ENCODE data around the gene GRAMD1B.
"Not testable (repeated sequence)": the region's sequence is repeated elsewhere in the genome, so short reads cannot be mapped to it uniquely, and the experiment has no call there.

The GRAMD1B gene

DNA sequence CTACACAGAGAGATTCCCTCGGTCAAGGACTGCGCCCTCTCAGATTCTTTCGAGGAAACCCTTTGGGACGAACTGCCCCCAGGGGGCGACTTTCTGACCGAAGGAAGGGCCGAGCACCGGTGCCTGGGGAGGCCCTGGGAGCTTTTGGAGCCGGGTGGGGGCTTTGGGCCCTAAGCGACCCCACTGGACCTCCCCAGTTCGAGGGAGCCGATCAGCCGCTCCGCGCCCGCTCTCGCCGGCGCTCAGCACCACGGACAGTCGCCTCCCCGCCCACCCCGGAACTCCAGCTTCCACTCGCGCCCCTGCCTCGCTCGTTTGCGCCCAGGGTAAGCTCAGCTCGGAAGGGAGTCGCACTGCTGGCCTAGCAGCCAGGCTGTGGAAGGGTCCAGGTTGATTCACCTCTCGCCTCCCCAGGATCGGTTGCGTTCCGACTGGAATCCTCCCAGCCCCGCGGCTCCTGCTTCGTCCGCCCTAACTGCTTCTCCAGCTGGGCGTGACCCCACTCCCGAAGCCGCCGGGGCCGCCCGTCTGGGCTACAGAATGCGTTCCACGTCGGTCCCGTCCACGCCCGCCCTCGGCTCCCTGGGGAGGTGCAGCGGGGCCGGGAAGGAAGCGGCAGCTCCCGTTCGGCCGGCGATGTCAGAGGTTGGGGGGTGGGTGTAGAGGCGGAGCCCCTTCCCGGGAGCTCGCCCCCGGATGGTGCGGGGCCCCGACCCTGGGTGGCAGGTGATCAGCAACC is 223.9 kb downstream of the GRAMD1B start:
- peak; percentile 66 to 80 for DNase-seq

GRCh38 chr11:123654566-123655081 is 224.6 kb downstream of the GRAMD1B start, which contains the start of gene SCN3B:
Gene SCN3B, minus strand, starts transcription at chr11:123654624. Its CDS starts 823 bp downstream, at chr11:123653801.
- DNase-seq, result peak; percentile 79 to 91

GRCh38 chr11:123659311-123659710 is 229.2 kb downstream of the GRAMD1B start:
- no peak for DNase-seq

- DNase-seq, result not testable (repeated sequence)
These were observed 229.9 kb downstream of the GRAMD1B start for GRCh38 chr11:123659965-123660364.

DNA sequence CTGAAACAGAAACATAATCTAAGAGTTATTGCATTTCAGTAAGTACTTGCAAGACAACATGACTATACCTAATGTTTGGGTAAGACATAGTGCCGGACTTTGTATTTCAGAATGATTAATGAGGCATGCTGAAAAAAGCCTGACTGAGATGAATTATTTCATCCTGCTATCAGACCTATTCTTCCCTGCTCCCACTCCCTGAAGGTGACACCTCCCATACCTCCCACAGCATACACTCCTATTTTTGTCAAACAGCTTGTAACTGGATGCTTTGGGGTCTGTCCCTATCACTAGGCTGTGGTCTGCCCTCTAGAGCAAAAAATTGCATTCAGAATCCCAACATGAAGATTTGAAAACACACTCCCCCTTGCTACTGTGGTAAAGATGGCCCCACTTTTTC is 235.2 kb downstream of the GRAMD1B start:
- DNase-seq, result no peak

GRCh38 chr11:123670081-123670480 is 240.0 kb downstream of the GRAMD1B start:
- DNase-seq, result no peak

DNA sequence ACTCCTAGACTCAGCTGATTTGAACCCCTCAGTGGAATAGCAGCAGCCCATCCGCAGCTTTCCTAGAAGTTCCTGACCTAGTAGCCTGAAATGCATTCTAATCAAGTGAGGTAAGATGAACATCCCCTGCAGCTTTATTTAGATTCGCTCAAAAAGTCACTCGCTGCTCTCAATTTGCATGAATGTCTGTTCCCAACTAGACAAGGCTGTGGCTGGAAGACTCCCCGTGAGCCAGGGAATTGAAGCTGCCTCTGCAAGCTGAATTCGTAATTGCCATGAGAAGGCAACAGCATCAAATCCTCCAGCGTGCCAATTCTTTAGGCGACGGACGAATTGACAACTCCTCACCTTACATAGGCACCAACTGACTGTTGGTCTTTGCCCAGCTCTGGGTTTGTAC is 241.5 kb downstream of the GRAMD1B start:
- no peak for DNase-seq

GRCh38 chr11:123672568-123672967 is 242.5 kb downstream of the GRAMD1B start:
- DNase-seq, result peak; percentile 69 to 93

DNA sequence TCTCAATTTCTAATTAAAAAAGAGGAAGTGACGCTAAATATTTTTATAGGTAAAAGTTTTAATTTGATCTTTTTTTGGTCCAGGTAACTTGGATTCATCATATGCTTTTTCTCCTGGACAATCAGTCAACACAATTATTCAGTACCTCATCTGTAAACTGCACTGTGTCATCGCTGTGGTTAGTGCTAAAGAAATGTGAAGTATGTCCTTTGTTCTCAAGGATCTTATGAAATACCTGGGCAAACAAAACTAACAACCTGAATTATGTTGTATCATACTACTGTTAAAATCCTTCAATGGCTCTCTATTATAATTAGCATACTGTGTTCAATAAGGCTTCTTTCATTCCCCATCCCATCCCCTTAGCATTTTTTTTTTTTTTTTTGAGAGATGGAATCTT is 244.2 kb downstream of the GRAMD1B start:
- DNase-seq, result no peak

Measured in NCI-H524 (cell line).